Endodermal cell (in vitro differentiated cells): Measurements from ENCODE around the gene TMEM237. TPM values are rescaled to one million over a fixed set of nuclear protein-coding genes. Genes with fewer than 3 reads are reported as not detected.

Source experiments
- DNase-seq: peaks from one replicate; pipeline ENCODE4 v3.0.0-alpha.2; 2017
- H3K27ac ChIP-seq: 2 replicates; pipeline ENCODE4 v1.5.1; 2013; ENCODE audit warnings: mild to moderate bottlenecking, low read depth, low read length, moderate library complexity
- H3K27me3 ChIP-seq: 2 replicates; pipeline ENCODE4 v1.6.1; 2013; ENCODE audit warnings: mild to moderate bottlenecking, low read length, moderate library complexity; ENCODE audit not compliant: insufficient read depth, control insufficient read depth, poor library complexity, severe bottlenecking
- H3K36me3 ChIP-seq: 2 replicates; pipeline ENCODE4 v1.7.0; 2013; ENCODE audit warnings: mild to moderate bottlenecking, low read length, moderate library complexity; ENCODE audit not compliant: control insufficient read depth, insufficient read depth
- H3K4me1 ChIP-seq: one replicate; pipeline ENCODE4 v1.7.0; 2013; ENCODE audit warnings: low read length; ENCODE audit not compliant: control insufficient read depth, insufficient read depth
- H3K4me3 ChIP-seq: 2 replicates; pipeline ENCODE4 v1.5.1; 2013; ENCODE audit warnings: mild to moderate bottlenecking, low read length, moderate library complexity
- H3K9ac ChIP-seq: 2 replicates; pipeline ENCODE4 v1.6.1; 2013; ENCODE audit warnings: mild to moderate bottlenecking, low read length, moderate library complexity; ENCODE audit not compliant: poor library complexity, severe bottlenecking; ENCODE audit errors: extremely low read depth
- H3K9me3 ChIP-seq: 2 replicates; pipeline ENCODE4 v1.6.1; 2013; ENCODE audit warnings: mild to moderate bottlenecking, low read length, moderate library complexity; ENCODE audit not compliant: control insufficient read depth
- H3K27ac Mint-ChIP-seq: 2 replicates; pipeline ENCODE4 v1.8.0; 2020; ENCODE audit warnings: mixed read lengths
- H3K27me3 Mint-ChIP-seq: 2 replicates; pipeline ENCODE4 v1.8.0; 2021; ENCODE audit warnings: mild to moderate bottlenecking, mixed read lengths; ENCODE audit not compliant: insufficient read depth
- H3K36me3 Mint-ChIP-seq: 2 replicates; pipeline ENCODE4 v1.8.0; 2020; ENCODE audit warnings: low read depth, mixed read lengths
- H3K4me1 Mint-ChIP-seq: 2 replicates; pipeline ENCODE4 v1.8.0; 2020; ENCODE audit warnings: mixed read lengths
- H3K4me3 Mint-ChIP-seq: 2 replicates; pipeline ENCODE4 v1.8.0; 2020; ENCODE audit warnings: mild to moderate bottlenecking, moderate library complexity, mixed read lengths
- H3K9me3 Mint-ChIP-seq: 2 replicates; pipeline ENCODE4 v1.8.0; 2020; ENCODE audit warnings: mild to moderate bottlenecking, mixed read lengths
- WGBS, 2 experiments: methylation state at CpG; one replicate each; pipeline versions ENCODE4 v1.1.5 to v1.1.7; 2013; ENCODE audit warnings: missing lambda C conversion rate in 2 of 2, mixed read lengths in 1 of 2; ENCODE audit not compliant: insufficient coverage in 1 of 2, insufficient read length in 1 of 2; 5-methylcytosine and 5-hydroxymethylcytosine counted together
- total RNA-seq, 2 donors: library from RNA; stranded (reverse); fragmentation: NEBNext Ultra II Directional in 1 of 2; extraction: Animal tissue kit (Norgen Biotek cat#: 25700) in 1 of 2; gene quantifications; 2 replicates in 1 of 2; 3 replicates in 1 of 2; pipeline ENCODE4 v1.2.1, GENCODE V29; 2021
- TF ChIP-seq, protein P1 (sequence below): fragments of 200-600 bp; sonication (generic); conservative IDR thresholded peaks from 2 replicates; pipeline ENCODE4 v1.5.0; 2021; ENCODE audit warnings: antibody characterized with exemption, mild to moderate bottlenecking

The TMEM237 gene
- total RNA-seq, 2 donors from 2014 or later, result 40.3 to 49.3 TPM

- H3K27me3 ChIP-seq, result no peaks in the 10 kb centered on the region
- DNase-seq, result peak; percentile 63
- H3K27ac Mint-ChIP-seq, result no peak overlapping the region
- no peaks in the 10 kb centered on the region for H3K4me1 Mint-ChIP-seq
- H3K4me1 ChIP-seq, result no peaks in the 10 kb centered on the region
- H3K36me3 ChIP-seq, result peaks cover 12% of the 10 kb centered on the region
- peaks cover 4% of the 10 kb centered on the region for H3K9me3 Mint-ChIP-seq
- H3K27me3 Mint-ChIP-seq, result peaks cover 8% of the 10 kb centered on the region
- H3K9me3 ChIP-seq, result no peaks in the 10 kb centered on the region
- H3K4me3 Mint-ChIP-seq, result no peak overlapping the region
- TF ChIP-seq, protein P1, sequence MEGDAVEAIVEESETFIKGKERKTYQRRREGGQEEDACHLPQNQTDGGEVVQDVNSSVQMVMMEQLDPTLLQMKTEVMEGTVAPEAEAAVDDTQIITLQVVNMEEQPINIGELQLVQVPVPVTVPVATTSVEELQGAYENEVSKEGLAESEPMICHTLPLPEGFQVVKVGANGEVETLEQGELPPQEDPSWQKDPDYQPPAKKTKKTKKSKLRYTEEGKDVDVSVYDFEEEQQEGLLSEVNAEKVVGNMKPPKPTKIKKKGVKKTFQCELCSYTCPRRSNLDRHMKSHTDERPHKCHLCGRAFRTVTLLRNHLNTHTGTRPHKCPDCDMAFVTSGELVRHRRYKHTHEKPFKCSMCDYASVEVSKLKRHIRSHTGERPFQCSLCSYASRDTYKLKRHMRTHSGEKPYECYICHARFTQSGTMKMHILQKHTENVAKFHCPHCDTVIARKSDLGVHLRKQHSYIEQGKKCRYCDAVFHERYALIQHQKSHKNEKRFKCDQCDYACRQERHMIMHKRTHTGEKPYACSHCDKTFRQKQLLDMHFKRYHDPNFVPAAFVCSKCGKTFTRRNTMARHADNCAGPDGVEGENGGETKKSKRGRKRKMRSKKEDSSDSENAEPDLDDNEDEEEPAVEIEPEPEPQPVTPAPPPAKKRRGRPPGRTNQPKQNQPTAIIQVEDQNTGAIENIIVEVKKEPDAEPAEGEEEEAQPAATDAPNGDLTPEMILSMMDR, result peak; percentile 20
- H3K9ac ChIP-seq, result no peak overlapping the region
- WGBS, 2 experiments, result 91 to 94% methylated on average over 34 to 38 of the region's 39 CpGs
- peaks cover 3% of the 10 kb centered on the region for H3K36me3 Mint-ChIP-seq
- H3K4me3 ChIP-seq, result no peak overlapping the region
- no peak overlapping the region for H3K27ac ChIP-seq
Measured at GRCh38 chr2:201618744-201619662, 24.3 kb downstream of the TMEM237 start.

GRCh38 chr2:201608021-201608420 lies 35.3 kb downstream of the TMEM237 start:
- 84 to 100% methylated on average over 1 of the region's 1 CpG for WGBS, 2 experiments
- Histone ChIP-seq H3K9me3 (peaks cover 17% of the 10 kb centered on the region), H3K27ac (no peak overlapping the region), H3K36me3 (no peaks in the 10 kb centered on the region), H3K9ac (no peak overlapping the region), H3K4me3 (no peak overlapping the region), H3K4me1 (no peaks in the 10 kb centered on the region), H3K27me3 (peaks cover 8% of the 10 kb centered on the region)
- peaks cover 25% of the 10 kb centered on the region for H3K9me3 Mint-ChIP-seq
- H3K27ac Mint-ChIP-seq, result no peak overlapping the region
- H3K4me1 Mint-ChIP-seq, result peaks cover 3% of the 10 kb centered on the region
- H3K36me3 Mint-ChIP-seq, result peaks cover 2% of the 10 kb centered on the region
- no peak for DNase-seq
- H3K4me3 Mint-ChIP-seq, result no peak overlapping the region
- TF ChIP-seq, protein P1, result no peak
- H3K27me3 Mint-ChIP-seq, result peaks cover 5% of the 10 kb centered on the region

DNA sequence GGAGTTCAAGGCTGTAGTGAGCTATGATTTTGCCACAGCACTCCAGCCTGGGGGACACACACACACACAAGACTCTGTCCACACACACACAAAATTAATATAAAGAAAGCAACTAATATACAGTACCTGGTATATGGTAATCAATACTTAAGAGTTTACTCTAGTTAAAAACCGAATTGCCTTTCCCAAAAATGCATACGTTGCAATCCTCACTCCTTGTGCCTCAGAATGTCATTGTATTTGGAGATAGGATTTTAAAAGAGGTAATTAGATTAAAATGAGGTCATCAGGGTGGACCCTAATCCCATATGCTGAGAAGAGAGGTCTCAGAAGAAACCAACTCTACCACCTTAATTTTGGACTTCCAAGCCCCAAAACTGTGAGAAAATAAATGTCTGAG lies 35.7 kb downstream of the TMEM237 start:
- TF ChIP-seq, protein P1, result no peak
- no peaks in the 10 kb centered on the region for H3K4me1 ChIP-seq
- no peak overlapping the region for H3K4me3 ChIP-seq
- H3K36me3 ChIP-seq, result no peaks in the 10 kb centered on the region
- Mint-ChIP-seq H3K4me1 (peaks cover 3% of the 10 kb centered on the region), H3K4me3 (no peak overlapping the region), H3K27me3 (peaks cover 5% of the 10 kb centered on the region), H3K9me3 (peaks cover 21% of the 10 kb centered on the region), H3K27ac (no peak overlapping the region), H3K36me3 (peaks cover 2% of the 10 kb centered on the region)
- peaks cover 8% of the 10 kb centered on the region for H3K27me3 ChIP-seq
- peaks cover 17% of the 10 kb centered on the region for H3K9me3 ChIP-seq
- no peak overlapping the region for H3K9ac ChIP-seq
- WGBS, 2 experiments, result 87% methylated on average over 2 of the region's 2 CpGs; no CpG with 5 or more reads in 1 of the 2 experiments
- no peak for DNase-seq
- no peak overlapping the region for H3K27ac ChIP-seq
